DND-41 (cell line): ENCODE results near the gene SMPX.

Experiments
- EZH2 ChIP-seq: IDR thresholded peaks from 3 replicates; pipeline ENCODE4 v1.6.1; 2012; ENCODE audit warnings: borderline replicate concordance, low read depth, mild to moderate bottlenecking, moderate library complexity, low read length, inconsistent platforms; ENCODE audit not compliant: severe bottlenecking
- TF ChIP-seq, protein P1 (sequence below): IDR thresholded peaks from 2 replicates; pipeline ENCODE4 v1.5.1; 2012; ENCODE audit warnings: borderline replicate concordance, low read length, moderate library complexity, mild to moderate bottlenecking; ENCODE audit not compliant: poor library complexity, severe bottlenecking; ENCODE audit errors: extremely low read depth

GRCh38 chrX:21723814-21724213, 34.1 kb downstream of the SMPX start:
- TF ChIP-seq, protein P1, sequence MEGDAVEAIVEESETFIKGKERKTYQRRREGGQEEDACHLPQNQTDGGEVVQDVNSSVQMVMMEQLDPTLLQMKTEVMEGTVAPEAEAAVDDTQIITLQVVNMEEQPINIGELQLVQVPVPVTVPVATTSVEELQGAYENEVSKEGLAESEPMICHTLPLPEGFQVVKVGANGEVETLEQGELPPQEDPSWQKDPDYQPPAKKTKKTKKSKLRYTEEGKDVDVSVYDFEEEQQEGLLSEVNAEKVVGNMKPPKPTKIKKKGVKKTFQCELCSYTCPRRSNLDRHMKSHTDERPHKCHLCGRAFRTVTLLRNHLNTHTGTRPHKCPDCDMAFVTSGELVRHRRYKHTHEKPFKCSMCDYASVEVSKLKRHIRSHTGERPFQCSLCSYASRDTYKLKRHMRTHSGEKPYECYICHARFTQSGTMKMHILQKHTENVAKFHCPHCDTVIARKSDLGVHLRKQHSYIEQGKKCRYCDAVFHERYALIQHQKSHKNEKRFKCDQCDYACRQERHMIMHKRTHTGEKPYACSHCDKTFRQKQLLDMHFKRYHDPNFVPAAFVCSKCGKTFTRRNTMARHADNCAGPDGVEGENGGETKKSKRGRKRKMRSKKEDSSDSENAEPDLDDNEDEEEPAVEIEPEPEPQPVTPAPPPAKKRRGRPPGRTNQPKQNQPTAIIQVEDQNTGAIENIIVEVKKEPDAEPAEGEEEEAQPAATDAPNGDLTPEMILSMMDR = no peak
- TF ChIP-seq EZH2 = no peak
